Measurements from ENCODE around the gene GPC6.
"Not testable (repeated sequence)": the region's sequence is repeated elsewhere in the genome, so short reads cannot be mapped to it uniquely, and the experiment has no call there.

GPC6 gene

GRCh38 chr13:93226623-93227279 lies at the start of gene GPC6:
Gene GPC6 (plus strand): TSS chr13:93226807.
- DNase-seq: peak; percentile 75

GRCh38 chr13:93180356-93180969 lies 46.1 kb upstream of the GPC6 start:
- no peak for DNase-seq

- no peak for DNase-seq
Observed at GRCh38 chr13:93182406-93182805, 44.2 kb upstream of the GPC6 start.

- no peak for DNase-seq
Observed at GRCh38 chr13:93183302-93183701, 43.3 kb upstream of the GPC6 start.

GRCh38 chr13:93190006-93190405 lies 36.6 kb upstream of the GPC6 start:
- DNase-seq: no peak

- no peak for DNase-seq
Observed at GRCh38 chr13:93193682-93194081, 32.9 kb upstream of the GPC6 start.

- no peak for DNase-seq
Observed at GRCh38 chr13:93199856-93200255, 26.8 kb upstream of the GPC6 start.

GRCh38 chr13:93200626-93201025 lies 26.0 kb upstream of the GPC6 start:
- no peak for DNase-seq

GRCh38 chr13:93201992-93202558 lies 24.5 kb upstream of the GPC6 start:
- DNase-seq: no peak

GRCh38 chr13:93206778-93207392 lies 19.7 kb upstream of the GPC6 start:
- DNase-seq: not testable (repeated sequence)

GRCh38 chr13:93216122-93216521 lies 10.5 kb upstream of the GPC6 start:
- no peak for DNase-seq

GRCh38 chr13:93217721-93218261 lies 8.8 kb upstream of the GPC6 start:
- DNase-seq: no peak

- DNase-seq: no peak
Observed at GRCh38 chr13:93218583-93218982, 8.0 kb upstream of the GPC6 start.

GRCh38 chr13:93220073-93220472 lies 6.5 kb upstream of the GPC6 start:
- DNase-seq: no peak

GRCh38 chr13:93222976-93223375 lies 3.6 kb upstream of the GPC6 start:
- no peak for DNase-seq

- DNase-seq: no peak
Observed at GRCh38 chr13:93224535-93224934, 2.1 kb upstream of the GPC6 start.

- DNase-seq: no peak
Observed at GRCh38 chr13:93225610-93226009, 997 bp upstream of the GPC6 start.

- DNase-seq: no peak
Observed at GRCh38 chr13:93226065-93226622, 463 bp upstream of the GPC6 start.

GRCh38 chr13:93227280-93227877 lies 772 bp downstream of the GPC6 start:
- DNase-seq: peak; percentile 9

- peak; percentile 46 for DNase-seq
Observed at GRCh38 chr13:93227878-93228642, 1.5 kb downstream of the GPC6 start.

GRCh38 chr13:93228643-93228937 lies 2.0 kb downstream of the GPC6 start:
- DNase-seq: no peak

GRCh38 chr13:93230261-93230855 lies 3.8 kb downstream of the GPC6 start:
- DNase-seq: no peak
